Peyer's patch (tissue), 4 donors: ENCODE results near the gene NARF. TPM values are rescaled to one million over a fixed set of nuclear protein-coding genes. Genes with fewer than 3 reads are reported as not detected.
A peak's percentile ranks its signal among the peaks of the same experiment; 100 is the strongest.
"Not testable (repeated sequence)": the region's sequence is repeated elsewhere in the genome, so short reads cannot be mapped to it uniquely, and the experiment has no call there.

Experiments
- DNase-seq, 3 donors: peaks; one replicate each; pipeline ENCODE4 v3.0.0-alpha.2; 2017 to 2019
- H3K27ac ChIP-seq, 4 donors: fragments of 200-600 bp; sonication (generic); one replicate each; pipeline ENCODE4 v1.5.1; 2016 to 2019
- H3K27me3 ChIP-seq, 2 donors: fragments of 200-600 bp; sonication (generic); one replicate each; pipeline ENCODE4 v1.5.1; 2019
- H3K36me3 ChIP-seq, 3 donors: fragments of 200-600 bp; sonication (generic); one replicate each; pipeline ENCODE4 v1.5.1; 2016 to 2019
- H3K4me1 ChIP-seq, 4 donors: fragments of 200-600 bp; sonication (generic); one replicate each; pipeline ENCODE4 v1.5.1; 2016 to 2019
- H3K4me3 ChIP-seq, 4 donors: fragments of 200-600 bp; sonication (generic); 1 replicate in 3 of 4; 2 replicates in 1 of 4; pipeline ENCODE4 v1.5.1; 2016 to 2019; ENCODE audit warnings: mild to moderate bottlenecking in 1 of 4
- H3K9me3 ChIP-seq, 4 donors: fragments of 200-600 bp; sonication (generic); one replicate each; pipeline ENCODE4 v1.5.1; 2016 to 2019; ENCODE audit warnings: mild to moderate bottlenecking in 1 of 4
- CTCF ChIP-seq, 6 experiments: fragments of 450-650 bp in 4 of 6; fragments of 200-600 bp in 2 of 6; sonication (generic) in 1 of 6; IDR thresholded peaks; one replicate each; pipeline ENCODE4 v1.5.1; 2017 to 2019; ENCODE audit warnings: antibody characterized with exemption in 6 of 6, mild to moderate bottlenecking in 3 of 6, moderate library complexity in 1 of 6
- POLR2A ChIP-seq, 2 donors: fragments of 450-650 bp; IDR thresholded peaks; one replicate each; pipeline ENCODE4 v1.5.1; 2017; ENCODE audit warnings: antibody characterized with exemption in 2 of 2, mild to moderate bottlenecking in 2 of 2, moderate library complexity in 2 of 2
- total RNA-seq, 4 donors: library from RNA; depleted of rRNA; stranded (reverse); fragments of >200 nt; gene quantifications; one replicate each; pipeline ENCODE4 v1.1.0, GENCODE V29; 2016

The NARF gene
- total RNA-seq, 4 donors from 2014 or later: 31.9 to 81.7 (median 52.0) TPM

DNA sequence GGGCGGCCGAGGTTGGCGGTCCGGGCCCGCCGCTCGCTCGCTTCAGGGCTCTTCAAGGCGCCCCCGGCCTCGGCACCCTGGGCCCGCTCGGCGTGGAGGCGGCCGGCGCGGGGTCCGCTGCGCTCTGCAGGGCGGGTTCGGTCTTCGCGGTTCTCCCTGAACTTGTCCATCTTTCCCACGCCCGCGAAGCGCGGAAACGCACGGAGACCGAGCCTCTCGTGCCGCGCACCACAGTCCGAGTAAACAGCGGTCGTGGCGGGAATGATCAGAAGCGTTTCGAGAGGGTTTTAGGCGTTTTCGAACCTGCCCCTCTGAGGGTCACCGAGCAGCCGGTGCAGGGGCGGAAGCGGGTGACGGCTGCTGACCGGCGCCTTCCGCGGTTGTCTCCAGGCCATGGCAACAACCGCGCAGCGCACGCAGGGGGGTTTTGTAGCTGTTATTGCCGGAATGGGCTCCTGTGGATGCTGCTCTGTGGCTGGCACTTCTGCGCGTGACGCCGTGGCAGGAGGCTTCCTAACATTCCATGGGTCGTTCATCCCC lies 414 bp downstream of the NARF start:
- TF ChIP-seq POLR2A (IDR thresholded peaks at IDR 0.05) (no peak), CTCF (IDR thresholded peaks at IDR 0.05) (no peak)
- H3K9me3 ChIP-seq: no peaks in the 10 kb centered on the region
- H3K27me3 ChIP-seq: no peaks in the 10 kb centered on the region
- peak overlapping the region; percentile 75 to 98 (median 94) for H3K4me3 ChIP-seq
- peaks cover 0 to 19% (median 5%) of the 10 kb centered on the region in 4 donors for H3K4me1 ChIP-seq
- peak in 1 of 3 donors; percentile 41 for DNase-seq
- H3K27ac ChIP-seq: peak overlapping the region; percentile 99 to 100 (median 100)
- H3K36me3 ChIP-seq: peaks cover 0 to 40% (median 0%) of the 10 kb centered on the region in 3 donors

GRCh38 chr17:82459936-82460335 lies 1.4 kb downstream of the NARF start:
- H3K4me3 ChIP-seq: peak overlapping the region in 1 of 4 donors; percentile 91
- H3K36me3 ChIP-seq: peaks cover 0 to 50% (median 0%) of the 10 kb centered on the region in 3 donors
- not testable (repeated sequence) for H3K9me3 ChIP-seq, H3K27ac ChIP-seq, H3K27me3 ChIP-seq, DNase-seq
- peaks cover 0 to 19% (median 5%) of the 10 kb centered on the region in 4 donors for H3K4me1 ChIP-seq

- Histone ChIP-seq H3K4me1 (peaks cover 0 to 16% (median 5%) of the 10 kb centered on the region in 4 donors), H3K27ac (peak overlapping the region in 1 of 4 donors; percentile 2), H3K36me3 (peaks cover 0 to 67% (median 0%) of the 10 kb centered on the region in 3 donors), H3K27me3 (no peaks in the 10 kb centered on the region), H3K4me3 (no peak overlapping the region), H3K9me3 (no peaks in the 10 kb centered on the region)
- DNase-seq: peak in 1 of 3 donors; percentile 48
- TF ChIP-seq POLR2A (IDR thresholded peaks at IDR 0.05) (no peak), CTCF (IDR thresholded peaks at IDR 0.05) (no peak)
Measured at GRCh38 chr17:82461827-82462524, 3.4 kb downstream of the NARF start.

GRCh38 chr17:82463391-82463790 lies 4.8 kb downstream of the NARF start:
- Histone ChIP-seq H3K27ac (no peak overlapping the region), H3K4me3 (no peak overlapping the region), H3K36me3 (peaks cover 0 to 78% (median 0%) of the 10 kb centered on the region in 3 donors), H3K4me1 (peaks cover 0 to 9% (median 1%) of the 10 kb centered on the region in 4 donors), H3K27me3 (no peaks in the 10 kb centered on the region), H3K9me3 (no peaks in the 10 kb centered on the region)
- no peak for DNase-seq
- TF ChIP-seq POLR2A (IDR thresholded peaks at IDR 0.05) (no peak), CTCF (IDR thresholded peaks at IDR 0.05) (no peak)

GRCh38 chr17:82463925-82464566 lies 5.5 kb downstream of the NARF start:
- TF ChIP-seq POLR2A (IDR thresholded peaks at IDR 0.05) (no peak), CTCF (IDR thresholded peaks at IDR 0.05) (no peak)
- Histone ChIP-seq H3K4me1 (peaks cover 0 to 9% (median 1%) of the 10 kb centered on the region in 4 donors), H3K36me3 (peaks cover 0 to 85% (median 0%) of the 10 kb centered on the region in 3 donors), H3K27ac (peak overlapping the region in 1 of 4 donors; percentile 5), H3K27me3 (no peaks in the 10 kb centered on the region), H3K4me3 (no peak overlapping the region), H3K9me3 (no peaks in the 10 kb centered on the region)
- no peak for DNase-seq

- Histone ChIP-seq H3K4me3 (no peak overlapping the region), H3K27ac (peak overlapping the region in 1 of 4 donors; percentile 5), H3K36me3 (peaks cover 0 to 90% (median 0%) of the 10 kb centered on the region in 3 donors), H3K4me1 (peaks cover 0 to 5% (median 0%) of the 10 kb centered on the region in 4 donors), H3K27me3 (no peaks in the 10 kb centered on the region), H3K9me3 (no peaks in the 10 kb centered on the region)
- no peak for DNase-seq
- TF ChIP-seq POLR2A (IDR thresholded peaks at IDR 0.05) (no peak), CTCF (IDR thresholded peaks at IDR 0.05) (no peak)
Measured at GRCh38 chr17:82464567-82464929, 6.0 kb downstream of the NARF start.
